HuH-7 (cell line): ENCODE results near the gene LRRC36.
"Not testable (repeated sequence)": the region's sequence is repeated elsewhere in the genome, so short reads cannot be mapped to it uniquely, and the experiment has no call there.

Source experiments
- DNase-seq: peaks from one replicate; pipeline ENCODE4 v3.0.0; 2011; ENCODE audit warnings: low spot score

LRRC36 gene

GRCh38 chr16:67342616-67343015 lies 16.0 kb downstream of the LRRC36 start:
- no peak for DNase-seq

GRCh38 chr16:67345401-67345800 lies 18.8 kb downstream of the LRRC36 start:
- DNase-seq, result no peak

GRCh38 chr16:67346341-67346740 lies 19.7 kb downstream of the LRRC36 start:
- DNase-seq, result no peak

- no peak for DNase-seq
Measured at GRCh38 chr16:67349172-67349571, 22.6 kb downstream of the LRRC36 start.

- DNase-seq, result no peak
Measured at GRCh38 chr16:67350324-67350723, 23.7 kb downstream of the LRRC36 start.

GRCh38 chr16:67352463-67352862 lies 25.8 kb downstream of the LRRC36 start:
- DNase-seq, result not testable (repeated sequence)

GRCh38 chr16:67356396-67356795 lies 29.8 kb downstream of the LRRC36 start:
- no peak for DNase-seq

- DNase-seq, result no peak
Measured at GRCh38 chr16:67357561-67357960, 30.9 kb downstream of the LRRC36 start.

- not testable (repeated sequence) for DNase-seq
Measured at GRCh38 chr16:67359540-67360269, 33.1 kb downstream of the LRRC36 start.

- no peak for DNase-seq
Measured at GRCh38 chr16:67361038-67361437, 34.4 kb downstream of the LRRC36 start.

- no peak for DNase-seq
Measured at GRCh38 chr16:67364600-67365235, 38.1 kb downstream of the LRRC36 start.

- no peak for DNase-seq
Measured at GRCh38 chr16:67370661-67371060, 44.0 kb downstream of the LRRC36 start.

GRCh38 chr16:67372664-67373063 lies 46.0 kb downstream of the LRRC36 start:
- no peak for DNase-seq

- not testable (repeated sequence) for DNase-seq
Measured at GRCh38 chr16:67376012-67376411, 49.4 kb downstream of the LRRC36 start.

- DNase-seq, result no peak
Measured at GRCh38 chr16:67378642-67379041, 52.0 kb downstream of the LRRC36 start.

- no peak for DNase-seq
Measured at GRCh38 chr16:67383284-67383683, 56.7 kb downstream of the LRRC36 start.

- DNase-seq, result no peak
Measured at GRCh38 chr16:67384778-67385510, 58.3 kb downstream of the LRRC36 start.

GRCh38 chr16:67386861-67387455 lies 60.3 kb downstream of the LRRC36 start:
- no peak for DNase-seq

GRCh38 chr16:67387479-67388079 lies 61.0 kb downstream of the LRRC36 start:
- DNase-seq, result no peak

GRCh38 chr16:67388191-67388590 lies 61.6 kb downstream of the LRRC36 start:
- no peak for DNase-seq

- no peak for DNase-seq
Measured at GRCh38 chr16:67388591-67388990, 62.0 kb downstream of the LRRC36 start.
